Choroid plexus epithelial cell (primary cell): ENCODE measurements around the gene MED4.
A peak's percentile ranks its signal among the peaks of the same experiment; 100 is the strongest.

Experiments
- DNase-seq: peaks from one replicate; pipeline ENCODE4 v3.0.0-alpha.2; 2010; ENCODE audit warnings: low read depth
- H3K4me3 ChIP-seq: 2 replicates; pipeline ENCODE4 v1.5.1; 2011; ENCODE audit warnings: low read depth, mild to moderate bottlenecking, control low read depth, low read length, moderate library complexity
- CTCF ChIP-seq: conservative IDR thresholded peaks from 2 replicates; pipeline ENCODE4 v1.5.1; 2011; ENCODE audit warnings: low read depth, mild to moderate bottlenecking, control low read depth, inconsistent platforms, low read length, moderate library complexity

Gene MED4

GRCh38 chr13:48126944-48127830 lies 32.3 kb upstream of the MED4 start:
- peak; percentile 72 for TF ChIP-seq CTCF
- peak; percentile 81 for DNase-seq
- no peak overlapping the region for H3K4me3 ChIP-seq

DNA sequence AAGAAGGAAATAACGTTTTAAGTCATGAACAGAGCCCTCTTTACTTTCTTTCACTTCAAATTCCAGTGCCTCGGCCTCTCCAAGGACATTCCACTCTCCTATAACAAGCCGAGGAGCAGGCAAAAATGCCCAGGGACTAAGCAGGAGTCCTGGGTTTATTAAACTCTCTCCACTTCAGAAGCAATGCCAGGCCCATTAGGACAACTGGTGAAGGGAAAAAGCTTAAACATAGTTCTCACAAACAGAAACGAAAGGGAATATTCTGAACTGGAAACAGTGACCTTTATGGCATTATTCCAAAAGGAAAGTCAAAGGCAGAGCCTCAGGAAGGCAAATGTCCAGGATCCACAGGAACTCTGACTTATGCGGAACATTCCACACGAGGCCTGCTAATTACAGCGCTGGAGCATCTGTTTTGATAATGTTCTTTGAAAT lies 30.9 kb upstream of the MED4 start:
- peak; percentile 71 for DNase-seq
- TF ChIP-seq CTCF, result no peak
- no peak overlapping the region for H3K4me3 ChIP-seq

- no peak for TF ChIP-seq CTCF
- no peak for DNase-seq
- no peak overlapping the region for H3K4me3 ChIP-seq
Measured at GRCh38 chr13:48123812-48124211, 28.9 kb upstream of the MED4 start.

DNA sequence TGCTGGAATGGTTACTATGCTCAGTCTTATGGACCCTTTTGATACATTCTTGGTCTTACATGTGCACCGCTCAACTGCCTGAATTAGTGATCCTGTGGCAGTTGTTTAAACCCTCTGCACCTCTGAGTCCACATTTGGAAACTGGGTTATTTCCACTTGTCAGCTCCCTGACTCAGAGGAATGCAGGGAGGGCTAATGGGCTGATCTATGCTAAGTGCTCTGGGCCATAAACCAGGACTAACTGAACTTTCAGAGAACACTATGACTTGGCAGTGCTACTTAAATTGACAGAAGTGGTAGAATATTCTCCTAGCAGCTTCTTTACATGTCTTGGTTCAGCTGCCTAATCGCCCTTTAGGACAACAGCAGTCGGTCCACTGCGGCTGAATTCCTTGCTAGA lies 26.8 kb upstream of the MED4 start:
- no peak for DNase-seq
- TF ChIP-seq CTCF, result no peak
- H3K4me3 ChIP-seq, result no peak overlapping the region

GRCh38 chr13:48120241-48120640 lies 25.3 kb upstream of the MED4 start:
- no peak overlapping the region for H3K4me3 ChIP-seq
- no peak for TF ChIP-seq CTCF
- DNase-seq, result no peak

DNA sequence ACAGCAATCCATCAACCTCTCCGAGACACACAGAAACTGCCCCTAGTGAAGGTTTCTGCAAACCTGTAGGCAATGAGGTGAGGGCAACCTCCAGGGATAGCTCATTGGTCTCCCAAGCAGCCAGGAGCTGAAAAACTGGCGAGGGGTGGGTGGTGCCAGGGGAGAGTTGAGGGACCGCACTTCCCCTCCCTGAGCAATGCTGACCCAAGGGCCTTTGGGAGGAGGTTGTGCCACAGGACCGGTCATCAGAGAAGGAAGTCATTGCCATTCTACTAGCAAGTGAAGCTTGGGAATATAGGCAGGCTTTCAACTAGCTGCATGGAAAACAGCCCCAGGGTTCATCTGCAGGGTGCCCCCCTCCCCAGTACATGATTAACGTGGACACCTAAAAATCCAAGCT lies 23.1 kb upstream of the MED4 start:
- no peak overlapping the region for H3K4me3 ChIP-seq
- DNase-seq, result no peak
- no peak for TF ChIP-seq CTCF

- DNase-seq, result no peak
- H3K4me3 ChIP-seq, result no peak overlapping the region
- TF ChIP-seq CTCF, result no peak
Measured at GRCh38 chr13:48116808-48117207, 21.9 kb upstream of the MED4 start.
